ENCODE results near the gene DHX9. TPM values are rescaled to one million over a fixed set of nuclear protein-coding genes. Genes with fewer than 3 reads are reported as not detected.

DHX9 gene
- total RNA-seq, 1 experiment from 2014 or later, result 241 TPM

- no peak overlapping the region for H3K4me3 ChIP-seq
- DNase-seq, result no peak
- H3K27me3 ChIP-seq, result no peaks in the 10 kb centered on the region; the same call in 1 of the 2 replicates
- H3K36me3 ChIP-seq, result no peaks in the 10 kb centered on the region
- H3K9me3 ChIP-seq, result no peaks in the 10 kb centered on the region
Observed at GRCh38 chr1:182829285-182829932, 9.7 kb upstream of the DHX9 start.

GRCh38 chr1:182833271-182833670 lies 5.9 kb upstream of the DHX9 start:
- Histone ChIP-seq H3K36me3 (no peaks in the 10 kb centered on the region), H3K4me3 (no peak overlapping the region), H3K9me3 (no peaks in the 10 kb centered on the region), H3K27me3 (no peaks in the 10 kb centered on the region; the same call in 1 of the 2 replicates)
- no peak for DNase-seq

- H3K4me3 ChIP-seq, result no peak overlapping the region
- H3K36me3 ChIP-seq, result no peaks in the 10 kb centered on the region
- no peaks in the 10 kb centered on the region; the same call in 1 of the 2 replicates for H3K27me3 ChIP-seq
- DNase-seq, result no peak
- H3K9me3 ChIP-seq, result no peaks in the 10 kb centered on the region
Observed at GRCh38 chr1:182834326-182834725, 4.8 kb upstream of the DHX9 start.

GRCh38 chr1:182835806-182836205 lies 3.3 kb upstream of the DHX9 start:
- H3K36me3 ChIP-seq, result peaks cover 11% of the 10 kb centered on the region
- H3K4me3 ChIP-seq, result no peak overlapping the region
- no peaks in the 10 kb centered on the region; the same call in 1 of the 2 replicates for H3K27me3 ChIP-seq
- no peaks in the 10 kb centered on the region for H3K9me3 ChIP-seq
- DNase-seq, result no peak

- peak; percentile 11 for DNase-seq
- no peaks in the 10 kb centered on the region for H3K9me3 ChIP-seq
- H3K27me3 ChIP-seq, result no peaks in the 10 kb centered on the region
- peak overlapping the region; percentile 99 for H3K4me3 ChIP-seq
- H3K36me3 ChIP-seq, result peaks cover 68% of the 10 kb centered on the region
Observed at GRCh38 chr1:182841368-182841988, 2.3 kb downstream of the DHX9 start.

- DNase-seq, result no peak
- Histone ChIP-seq H3K9me3 (no peaks in the 10 kb centered on the region), H3K36me3 (peaks cover 76% of the 10 kb centered on the region), H3K27me3 (no peaks in the 10 kb centered on the region), H3K4me3 (peak overlapping the region; percentile 99)
Observed at GRCh38 chr1:182842265-182842664, 3.1 kb downstream of the DHX9 start.

GRCh38 chr1:182845379-182845778 lies 6.2 kb downstream of the DHX9 start:
- Histone ChIP-seq H3K27me3 (no peaks in the 10 kb centered on the region), H3K9me3 (no peaks in the 10 kb centered on the region), H3K36me3 (peaks cover 100% of the 10 kb centered on the region), H3K4me3 (no peak overlapping the region)
- DNase-seq, result no peak

- peaks cover 100% of the 10 kb centered on the region for H3K36me3 ChIP-seq
- no peak for DNase-seq
- H3K4me3 ChIP-seq, result no peak overlapping the region
- no peaks in the 10 kb centered on the region for H3K27me3 ChIP-seq
- H3K9me3 ChIP-seq, result no peaks in the 10 kb centered on the region
Observed at GRCh38 chr1:182845894-182846293, 6.7 kb downstream of the DHX9 start.

GRCh38 chr1:182847105-182847504 lies 8.0 kb downstream of the DHX9 start:
- no peak for DNase-seq
- Histone ChIP-seq H3K4me3 (no peak overlapping the region), H3K36me3 (peaks cover 100% of the 10 kb centered on the region), H3K27me3 (no peaks in the 10 kb centered on the region), H3K9me3 (no peaks in the 10 kb centered on the region)

- Histone ChIP-seq H3K9me3 (no peaks in the 10 kb centered on the region), H3K36me3 (peaks cover 100% of the 10 kb centered on the region), H3K4me3 (no peak overlapping the region), H3K27me3 (no peaks in the 10 kb centered on the region)
- DNase-seq, result no peak
Observed at GRCh38 chr1:182848736-182849135, 9.6 kb downstream of the DHX9 start.

- H3K36me3 ChIP-seq, result peaks cover 100% of the 10 kb centered on the region
- H3K4me3 ChIP-seq, result no peak overlapping the region
- no peaks in the 10 kb centered on the region for H3K27me3 ChIP-seq
- no peaks in the 10 kb centered on the region for H3K9me3 ChIP-seq
- DNase-seq, result no peak
Observed at GRCh38 chr1:182850319-182850718, 11.2 kb downstream of the DHX9 start.

- DNase-seq, result no peak
- Histone ChIP-seq H3K9me3 (no peaks in the 10 kb centered on the region), H3K36me3 (peaks cover 100% of the 10 kb centered on the region), H3K4me3 (no peak overlapping the region), H3K27me3 (no peaks in the 10 kb centered on the region)
Observed at GRCh38 chr1:182851825-182852224, 12.7 kb downstream of the DHX9 start.

- DNase-seq, result no peak
- H3K4me3 ChIP-seq, result no peak overlapping the region
- H3K9me3 ChIP-seq, result no peaks in the 10 kb centered on the region
- no peaks in the 10 kb centered on the region for H3K27me3 ChIP-seq
- peaks cover 100% of the 10 kb centered on the region for H3K36me3 ChIP-seq
Observed at GRCh38 chr1:182855911-182856310, 16.8 kb downstream of the DHX9 start.

- Histone ChIP-seq H3K27me3 (no peaks in the 10 kb centered on the region), H3K9me3 (no peaks in the 10 kb centered on the region), H3K36me3 (peaks cover 100% of the 10 kb centered on the region), H3K4me3 (no peak overlapping the region)
- no peak for DNase-seq
Observed at GRCh38 chr1:182857212-182857611, 18.1 kb downstream of the DHX9 start.

GRCh38 chr1:182860658-182861057 lies 21.5 kb downstream of the DHX9 start:
- Histone ChIP-seq H3K4me3 (no peak overlapping the region), H3K36me3 (peaks cover 99% of the 10 kb centered on the region), H3K9me3 (no peaks in the 10 kb centered on the region), H3K27me3 (no peaks in the 10 kb centered on the region)
- DNase-seq, result no peak

GRCh38 chr1:182861994-182862393 lies 22.8 kb downstream of the DHX9 start:
- Histone ChIP-seq H3K27me3 (no peaks in the 10 kb centered on the region), H3K9me3 (no peaks in the 10 kb centered on the region), H3K4me3 (no peak overlapping the region), H3K36me3 (peaks cover 99% of the 10 kb centered on the region)
- no peak for DNase-seq

GRCh38 chr1:182862827-182863226 lies 23.7 kb downstream of the DHX9 start:
- Histone ChIP-seq H3K4me3 (no peak overlapping the region), H3K27me3 (no peaks in the 10 kb centered on the region), H3K36me3 (peaks cover 99% of the 10 kb centered on the region), H3K9me3 (no peaks in the 10 kb centered on the region)
- no peak for DNase-seq

GRCh38 chr1:182863940-182864339 lies 24.8 kb downstream of the DHX9 start:
- H3K36me3 ChIP-seq, result peaks cover 99% of the 10 kb centered on the region
- H3K27me3 ChIP-seq, result no peaks in the 10 kb centered on the region
- DNase-seq, result no peak
- H3K9me3 ChIP-seq, result no peaks in the 10 kb centered on the region
- H3K4me3 ChIP-seq, result no peak overlapping the region
